SU-DHL-6 (cell line): Measurements from ENCODE around the gene MPV17L2.

Experiments
- H2AFZ ChIP-seq: fragments of 200-600 bp; sonication (generic); 2 replicates; pipeline ENCODE4 v1.6.1; 2014; ENCODE audit warnings: low read depth, mild to moderate bottlenecking, moderate library complexity, mixed read lengths, antibody characterized with exemption, low read length; ENCODE audit not compliant: severe bottlenecking
- H3F3A ChIP-seq: fragments of 200-600 bp; shearing (Covaris generic); 2 replicates; pipeline ENCODE4 v1.6.0; 2016; ENCODE audit warnings: antibody characterized with exemption, mild to moderate bottlenecking; ENCODE audit not compliant: insufficient read depth
- H3K27ac ChIP-seq: fragments of 200-600 bp; sonication (generic); 2 replicates; pipeline ENCODE4 v1.5.1; 2016; ENCODE audit warnings: low read depth, mild to moderate bottlenecking, low read length, moderate library complexity, mixed read lengths
- H3K27me3 ChIP-seq: fragments of 200-600 bp; sonication (generic), shearing (Covaris generic); 2 replicates; pipeline ENCODE4 v1.6.0; 2014; ENCODE audit warnings: mild to moderate bottlenecking, low read length
- H3K36me3 ChIP-seq: fragments of 200-600 bp; sonication (generic); 2 replicates; pipeline ENCODE4 v1.6.1; 2014; ENCODE audit warnings: mild to moderate bottlenecking, low read length, mixed read lengths
- H3K4me2 ChIP-seq: fragments of 300-600, 200-600 bp; shearing (Covaris generic), sonication (generic); 2 replicates; pipeline ENCODE4 v1.6.0; 2014; ENCODE audit warnings: low read length, low read depth, mild to moderate bottlenecking; ENCODE audit not compliant: poor library complexity, severe bottlenecking
- H3K4me3 ChIP-seq: fragments of 200-600 bp; sonication (generic); 2 replicates; pipeline ENCODE4 v1.5.1; 2014; ENCODE audit warnings: antibody characterized with exemption, low read length, mild to moderate bottlenecking, mixed read lengths; ENCODE audit not compliant: insufficient read depth, poor library complexity, severe bottlenecking
- H3K79me2 ChIP-seq: fragments of 200-600 bp; sonication (generic); 2 replicates; pipeline ENCODE4 v1.6.1; 2014; ENCODE audit warnings: mild to moderate bottlenecking, low read length, moderate library complexity; ENCODE audit not compliant: insufficient read depth
- H3K9ac ChIP-seq: fragments of 200-600 bp; sonication (generic); 2 replicates; pipeline ENCODE4 v1.7.0; 2014; ENCODE audit warnings: mild to moderate bottlenecking, low read length
- H3K9me2 ChIP-seq: fragments of 200-600 bp; sonication (generic); replicated peaks from 2 replicates; pipeline ENCODE4 v1.6.1; 2014; ENCODE audit warnings: low read length; ENCODE audit not compliant: insufficient read depth
- H3K9me3 ChIP-seq: fragments of 200-600 bp; sonication (generic); 2 replicates; pipeline ENCODE4 v1.6.1; 2014; ENCODE audit warnings: low read length, mixed read lengths; ENCODE audit not compliant: insufficient read depth
- H4K20me1 ChIP-seq: fragments of 200-600 bp; sonication (generic); 2 replicates; pipeline ENCODE4 v1.6.1; 2014; ENCODE audit warnings: low read depth, mild to moderate bottlenecking, antibody characterized with exemption, low read length, moderate library complexity, mixed read lengths
- CTCF ChIP-seq: fragments of 200-600 bp; sonication (generic); IDR thresholded peaks from one replicate; pipeline ENCODE4 v1.5.1; 2017; ENCODE audit warnings: antibody characterized with exemption, mild to moderate bottlenecking, low read length, moderate library complexity; ENCODE audit not compliant: insufficient read depth, poor library complexity, severe bottlenecking
- EZH2phosphoT487 ChIP-seq: fragments of 200-600 bp; sonication (generic), shearing (Covaris generic); conservative IDR thresholded peaks from 2 replicates; pipeline ENCODE4 v1.6.1; 2018; ENCODE audit warnings: mild to moderate bottlenecking, antibody characterized with exemption, low read length, moderate library complexity, mixed read lengths

MPV17L2 gene

GRCh38 chr19:18173054-18173571 lies 19.9 kb upstream of the MPV17L2 start:
- peaks cover 26% of the 10 kb centered on the region for H3K79me2 ChIP-seq
- peak overlapping the region; percentile 42 for H3K4me3 ChIP-seq
- peaks cover 4% of the 10 kb centered on the region; the same call in 1 of the 2 replicates for H4K20me1 ChIP-seq
- H3K36me3 ChIP-seq, result peaks cover 22% of the 10 kb centered on the region
- peak overlapping the region; percentile 55 for H3K4me2 ChIP-seq
- no peaks in the 10 kb centered on the region for H3K9me3 ChIP-seq
- peak overlapping the region; percentile 84 for H3K9ac ChIP-seq
- no peak overlapping the region for H2AFZ ChIP-seq
- no peak for TF ChIP-seq CTCF
- TF ChIP-seq EZH2phosphoT487, result no peak
- no peaks in the 10 kb centered on the region for H3K27me3 ChIP-seq
- no peaks in the 10 kb centered on the region for H3K9me2 ChIP-seq
- H3F3A ChIP-seq, result peaks cover 47% of the 10 kb centered on the region
- H3K27ac ChIP-seq, result peak overlapping the region; percentile 93

- peaks cover 53% of the 10 kb centered on the region for H3F3A ChIP-seq
These were observed 19.3 kb upstream of the MPV17L2 start, which contains the start of gene IFI30 for GRCh38 chr19:18173572-18174288. IFI30 (plus strand) TSS chr19:18173813; CDS start chr19:18173842, 29 bp downstream.

GRCh38 chr19:18174983-18175382 lies 18.0 kb upstream of the MPV17L2 start:
- peaks cover 4% of the 10 kb centered on the region; the same call in 1 of the 2 replicates for H4K20me1 ChIP-seq

More at GRCh38 chr19:18173572-18174288, 19.3 kb upstream of the MPV17L2 start, which contains the start of gene IFI30:
- H3K9me3 ChIP-seq, result no peaks in the 10 kb centered on the region
- no peak within 1 kb of the TSS for H2AFZ ChIP-seq
- no peaks in the 10 kb centered on the region for H3K9me2 ChIP-seq
- H3K4me2 ChIP-seq, result peak within 1 kb of the TSS; percentile 98
- peak within 1 kb of the TSS; percentile 84 for H3K9ac ChIP-seq
- H3K4me3 ChIP-seq, result peak within 1 kb of the TSS; percentile 66
- TF ChIP-seq CTCF (no peak), EZH2phosphoT487 (no peak)
- H3K27me3 ChIP-seq, result no peaks in the 10 kb centered on the region
- peaks cover 26% of the 10 kb centered on the region for H3K79me2 ChIP-seq
- peak within 1 kb of the TSS; percentile 93 for H3K27ac ChIP-seq
- H4K20me1 ChIP-seq, result peaks cover 4% of the 10 kb centered on the region; the same call in 1 of the 2 replicates
- H3K36me3 ChIP-seq, result peaks cover 22% of the 10 kb centered on the region

More at GRCh38 chr19:18174983-18175382, 18.0 kb upstream of the MPV17L2 start:
- Histone ChIP-seq H3K9me3 (no peaks in the 10 kb centered on the region), H3K36me3 (peaks cover 22% of the 10 kb centered on the region), H2AFZ (no peak overlapping the region), H3K4me2 (peak overlapping the region; percentile 98), H3K9ac (peak overlapping the region; percentile 84), H3K9me2 (no peaks in the 10 kb centered on the region), H3K27me3 (no peaks in the 10 kb centered on the region), H3F3A (peaks cover 53% of the 10 kb centered on the region), H3K79me2 (peaks cover 26% of the 10 kb centered on the region), H3K27ac (peak overlapping the region; percentile 93), H3K4me3 (peak overlapping the region; percentile 66)
- TF ChIP-seq CTCF, result no peak
- TF ChIP-seq EZH2phosphoT487, result no peak
